Measurements from ENCODE around the gene DNAH8.

Gene DNAH8

DNA sequence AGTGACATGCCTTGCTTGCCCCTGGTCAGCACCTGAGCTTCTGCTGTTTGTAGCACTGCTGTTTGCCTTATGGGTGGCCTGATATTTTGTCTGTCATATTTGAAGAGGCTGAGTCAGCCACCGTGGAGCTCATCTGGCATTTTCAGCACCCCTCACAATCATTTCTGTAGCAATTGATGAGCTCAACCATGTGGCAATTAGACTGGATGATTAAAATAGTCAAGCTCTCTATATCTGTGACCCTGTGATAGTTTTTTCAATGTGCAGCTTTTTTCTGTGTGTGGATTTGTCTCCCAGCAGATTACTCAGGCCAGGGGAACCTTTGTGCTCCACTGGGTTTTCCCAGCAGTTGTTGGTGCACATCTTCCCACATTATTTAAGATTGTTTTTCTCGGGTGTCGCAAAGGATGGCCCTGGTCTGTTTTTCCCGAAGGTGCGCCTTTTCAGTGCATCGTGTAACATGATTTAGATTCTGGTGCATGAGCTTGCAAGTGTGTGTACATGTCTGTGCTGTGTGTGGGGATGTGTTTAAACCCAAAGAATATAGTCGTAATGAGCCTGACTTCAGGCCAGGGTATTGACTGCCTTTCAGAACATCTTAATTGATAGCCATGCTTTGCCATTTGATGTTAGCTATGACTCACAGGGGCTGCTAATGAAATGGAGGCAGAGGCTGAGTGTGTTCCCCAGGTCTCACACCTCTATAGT lies 301.9 kb downstream of the DNAH8 start:
- no peak for DNase-seq (ENCODE audit: low spot score)

- DNase-seq (ENCODE audit: low spot score), result no peak
Measured at GRCh38 chr6:39017547-39017880, 302.4 kb downstream of the DNAH8 start.

DNA sequence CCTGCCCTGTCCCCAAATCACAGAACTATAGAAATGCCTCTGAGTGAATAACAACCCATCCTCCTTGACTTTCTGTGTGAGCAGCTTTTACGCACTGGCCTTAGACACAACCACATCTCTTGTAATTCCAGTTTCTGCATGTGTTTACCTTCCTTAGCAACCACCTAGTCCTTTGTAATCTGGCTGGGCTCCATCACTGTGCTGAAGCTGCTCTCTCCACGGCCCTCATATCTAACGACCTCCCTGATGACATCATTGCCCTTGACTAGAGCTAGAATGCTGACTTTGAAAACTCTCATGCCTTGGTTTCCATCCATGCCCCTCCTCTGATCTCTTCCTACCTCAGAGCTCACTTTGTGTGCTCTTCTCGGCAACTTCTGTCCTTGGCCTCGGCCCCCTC lies 303.0 kb downstream of the DNAH8 start:
- DNase-seq (ENCODE audit: low spot score), result no peak

DNA sequence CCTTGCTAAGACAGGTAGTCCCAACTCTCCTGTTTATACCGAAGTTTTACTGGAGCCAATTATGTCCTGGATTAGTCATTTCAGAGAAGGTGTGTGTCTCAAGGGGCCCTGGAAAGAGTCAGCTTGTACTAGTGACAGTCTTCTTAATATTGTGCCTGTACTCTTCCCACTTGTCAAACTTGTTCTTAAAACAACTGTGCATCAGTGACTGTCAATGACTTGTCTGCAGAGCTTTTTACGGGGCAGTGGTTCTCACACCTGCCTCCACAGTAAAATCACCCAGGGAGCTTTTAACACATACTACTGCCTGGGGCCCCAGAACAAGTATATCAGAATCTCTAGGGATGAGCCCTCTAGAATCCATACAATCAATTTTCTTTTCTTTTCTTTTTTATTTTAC lies 305.0 kb downstream of the DNAH8 start:
- DNase-seq (ENCODE audit: low spot score), result no peak

GRCh38 chr6:39021041-39021440 lies 305.9 kb downstream of the DNAH8 start:
- DNase-seq (ENCODE audit: low spot score), result no peak

- no peak for DNase-seq (ENCODE audit: low spot score)
Measured at GRCh38 chr6:39021779-39022178, 306.7 kb downstream of the DNAH8 start.

DNA sequence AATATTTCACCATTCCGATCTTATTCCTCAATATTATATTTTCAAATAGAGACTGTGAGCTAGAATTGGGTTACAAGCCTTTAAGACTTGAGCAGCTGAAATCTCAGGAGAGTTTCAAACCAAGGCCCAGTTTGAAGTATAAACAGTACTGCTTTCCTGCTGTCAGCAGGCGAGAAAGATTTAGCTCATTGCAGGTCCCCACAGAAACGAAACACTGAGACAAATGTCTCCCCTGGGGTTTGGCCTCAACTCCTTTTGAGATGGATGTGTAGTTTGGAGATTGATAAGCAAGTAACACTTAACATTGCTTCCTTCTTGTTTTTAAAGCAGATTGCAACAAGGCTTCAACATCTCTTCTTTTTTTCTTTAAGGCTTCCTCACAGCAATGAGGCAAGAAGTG lies 311.1 kb downstream of the DNAH8 start:
- DNase-seq (ENCODE audit: low spot score), result no peak

GRCh38 chr6:39029156-39030011 lies 314.3 kb downstream of the DNAH8 start:
- peak; percentile 55 for DNase-seq (ENCODE audit: low spot score)

DNA sequence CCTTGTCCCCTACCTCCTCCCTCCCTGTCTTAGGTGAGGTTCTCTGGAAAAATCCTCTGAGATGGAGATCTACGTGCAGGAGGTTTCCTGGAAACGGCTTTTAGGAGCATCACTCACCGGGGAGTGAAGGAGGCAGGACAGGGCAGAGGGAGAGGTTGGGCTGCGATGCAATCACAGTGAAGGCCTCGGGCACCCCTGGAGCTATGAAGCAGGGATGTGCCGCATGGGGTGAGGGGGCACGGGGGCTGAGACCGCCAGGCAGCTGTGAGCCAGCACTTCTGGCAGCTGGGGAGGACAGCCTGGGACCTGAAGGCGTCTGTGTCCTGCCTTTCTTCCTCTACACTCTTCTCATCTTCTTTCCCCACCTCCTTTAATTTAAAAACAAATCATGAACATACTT lies 320.6 kb downstream of the DNAH8 start:
- DNase-seq (ENCODE audit: low spot score), result no peak

DNA sequence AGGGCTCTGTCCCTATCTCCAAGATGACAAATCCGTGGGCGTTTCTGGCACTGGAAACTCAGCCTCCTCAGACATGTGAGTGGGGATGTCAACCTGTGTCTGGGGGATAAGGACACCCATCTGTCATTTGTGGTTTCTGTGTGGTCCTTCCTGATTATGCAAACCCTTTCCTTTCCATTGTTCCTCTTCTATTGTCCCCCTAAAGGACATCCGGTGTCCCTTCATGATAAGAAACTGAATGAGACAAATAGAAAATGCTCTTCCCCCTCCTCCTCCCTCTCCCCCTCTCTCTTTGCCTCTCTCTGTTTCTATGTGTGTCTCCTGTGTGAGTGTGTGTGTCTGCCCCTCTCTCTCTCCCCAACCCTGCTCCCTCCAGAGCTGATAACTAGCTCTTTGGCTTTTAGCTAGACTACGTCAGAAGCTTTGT lies 322.0 kb downstream of the DNAH8 start:
- no peak for DNase-seq (ENCODE audit: low spot score)

DNA sequence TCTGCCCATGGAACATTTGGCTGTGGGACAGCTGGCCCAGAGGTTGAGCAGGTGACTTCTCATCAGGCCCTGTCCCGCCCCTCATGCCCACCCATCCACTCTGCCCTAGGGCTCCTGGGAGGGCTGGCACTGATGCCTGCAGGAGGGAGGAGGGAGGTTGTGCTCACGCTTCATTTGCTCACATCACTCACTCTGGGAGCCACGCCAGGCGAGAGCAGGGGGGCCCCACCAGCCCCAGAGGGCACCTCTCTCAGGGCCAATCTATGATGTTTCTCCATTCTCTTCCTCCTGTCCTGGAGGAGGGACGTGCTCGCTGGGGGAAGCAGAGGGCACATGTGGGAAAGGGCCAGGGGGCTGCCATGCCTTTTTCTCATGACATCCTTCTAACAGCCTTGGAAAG lies 322.6 kb downstream of the DNAH8 start:
- no peak for DNase-seq (ENCODE audit: low spot score)

- DNase-seq (ENCODE audit: low spot score), result no peak
Measured at GRCh38 chr6:39040080-39040673, 325.1 kb downstream of the DNAH8 start.

DNA sequence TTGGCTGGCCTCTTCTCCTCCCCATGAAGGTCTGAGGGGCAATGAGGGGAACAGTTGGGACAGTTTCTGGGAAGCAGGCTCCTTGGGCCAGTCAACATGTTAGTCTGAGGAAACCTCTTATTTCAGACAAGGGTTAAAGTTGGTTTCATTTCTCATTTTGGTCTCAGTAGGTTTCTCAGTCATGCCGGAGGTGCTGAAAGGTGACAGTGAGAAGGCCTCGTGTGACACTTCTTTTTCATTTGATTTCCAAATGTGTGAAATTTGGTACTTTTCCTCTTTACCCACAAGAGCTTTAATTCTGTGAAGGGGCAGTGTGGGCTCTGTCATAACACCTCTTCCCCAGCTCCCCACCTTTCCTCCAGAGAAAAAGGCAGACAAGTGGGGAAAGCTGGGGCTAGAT lies 326.0 kb downstream of the DNAH8 start:
- DNase-seq (ENCODE audit: low spot score), result no peak

GRCh38 chr6:39043776-39044175 lies 328.7 kb downstream of the DNAH8 start:
- DNase-seq (ENCODE audit: low spot score), result no peak

DNA sequence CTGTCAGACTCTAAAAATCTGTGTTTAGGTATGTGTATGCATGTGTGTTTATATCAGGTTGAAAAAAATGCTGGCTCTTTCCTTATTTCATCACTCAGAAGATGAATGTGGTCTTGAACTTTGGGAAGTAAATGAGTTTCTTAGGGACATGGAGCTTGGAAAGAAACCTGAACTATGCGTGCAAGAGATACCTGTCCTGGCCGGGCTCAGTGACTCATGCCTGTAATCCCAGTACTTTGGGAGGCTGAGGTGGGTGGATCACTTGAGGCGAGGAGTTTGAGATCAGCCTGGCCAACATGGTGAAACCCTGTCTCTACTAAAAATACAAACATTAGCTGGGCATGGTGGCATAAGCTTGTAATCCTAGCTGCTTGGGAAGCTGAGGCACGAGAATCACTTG lies 329.1 kb downstream of the DNAH8 start:
- no peak for DNase-seq (ENCODE audit: low spot score)

DNA sequence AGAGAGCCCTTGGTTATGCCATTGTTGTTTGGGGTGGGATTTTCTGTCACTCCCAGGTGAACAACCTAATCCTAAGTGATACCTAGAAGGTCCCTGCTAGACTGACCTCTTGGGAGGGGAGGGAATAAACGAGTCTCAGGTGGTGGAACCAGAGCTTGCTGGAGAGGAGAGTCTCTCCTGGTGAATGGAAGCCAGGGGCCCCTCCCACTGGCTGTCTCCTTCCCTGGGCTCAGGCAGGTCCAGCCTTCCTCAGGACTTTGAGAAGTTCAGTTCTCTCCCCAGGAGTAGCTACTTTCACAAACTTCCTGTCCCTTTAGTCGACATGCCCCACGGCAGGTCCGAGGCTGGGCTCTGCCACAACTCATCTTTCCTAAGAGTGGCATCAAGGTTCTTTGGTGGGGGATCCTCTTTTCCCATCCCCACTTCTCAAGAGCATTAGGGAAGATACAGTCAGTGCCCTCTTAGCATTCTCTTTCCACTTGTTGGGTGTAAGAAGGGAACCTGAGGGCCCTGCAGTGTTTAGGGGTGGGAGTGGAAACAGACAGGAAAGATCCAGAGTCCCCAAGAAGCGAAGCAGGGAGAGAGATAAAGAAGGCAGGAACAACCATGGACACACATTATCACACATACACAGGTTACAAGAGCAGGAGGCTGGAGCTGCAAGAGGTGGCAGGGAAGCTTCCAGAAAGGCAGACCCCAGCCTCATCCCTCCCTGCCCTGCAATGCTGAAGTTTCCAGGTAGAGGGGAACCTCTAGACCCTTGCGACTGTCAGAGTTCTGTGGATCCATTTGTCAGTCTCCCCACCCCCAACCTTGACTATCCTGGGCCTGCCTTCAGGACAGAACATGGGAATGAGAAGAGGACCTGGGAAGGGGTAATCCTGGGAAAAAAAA lies 332.6 kb downstream of the DNAH8 start:
- DNase-seq (ENCODE audit: low spot score), result no peak

DNA sequence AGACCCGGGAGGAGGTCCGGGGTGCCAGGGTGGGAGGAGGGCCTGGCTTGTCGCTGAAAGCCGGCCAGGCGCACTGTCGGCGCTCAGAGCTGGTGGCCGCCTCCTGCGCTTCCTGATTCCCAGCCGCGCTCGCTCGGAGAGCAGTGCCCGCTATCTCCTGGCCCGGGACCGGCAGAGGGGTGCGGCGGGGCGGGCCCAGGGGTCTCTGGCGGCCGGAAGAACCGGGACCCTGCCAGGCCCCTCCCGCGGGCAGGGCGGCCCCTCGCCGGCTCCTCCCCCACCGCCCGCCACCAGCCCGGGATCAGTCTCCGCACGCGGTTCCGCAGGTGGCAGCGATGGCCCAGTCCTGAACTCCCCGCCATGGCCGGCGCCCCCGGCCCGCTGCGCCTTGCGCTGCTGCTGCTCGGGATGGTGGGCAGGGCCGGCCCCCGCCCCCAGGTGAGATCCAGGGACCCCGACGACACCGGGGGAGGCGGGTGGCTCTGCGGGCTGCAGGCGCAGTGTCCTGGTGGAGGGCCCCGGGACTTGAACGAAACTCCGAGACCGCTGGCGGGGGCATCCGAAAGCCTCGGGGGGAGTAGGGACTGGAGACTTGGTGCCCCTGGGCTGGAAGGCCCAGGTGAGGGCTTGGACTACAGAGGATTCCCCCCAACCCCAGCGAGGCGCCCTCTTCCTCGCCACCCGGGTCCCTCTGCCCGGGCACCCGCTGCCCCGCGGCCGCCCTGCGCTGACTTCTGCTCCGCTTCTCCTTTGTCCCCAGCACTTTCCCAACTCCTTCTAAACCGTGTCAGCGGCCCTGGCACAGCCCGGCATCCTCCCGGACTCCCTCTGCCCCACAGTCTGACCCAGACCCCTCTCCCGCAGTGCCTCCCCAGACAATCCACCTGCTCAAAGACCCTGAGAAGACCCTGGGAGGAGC lies 333.6 kb downstream of the DNAH8 start, which contains the start of gene GLP1R:
TSS of gene GLP1R (plus strand) at position 301 of the 919 bp plus-strand sequence. CDS start at position 361, 60 bp downstream.
- no peak for DNase-seq (ENCODE audit: low spot score)

DNA sequence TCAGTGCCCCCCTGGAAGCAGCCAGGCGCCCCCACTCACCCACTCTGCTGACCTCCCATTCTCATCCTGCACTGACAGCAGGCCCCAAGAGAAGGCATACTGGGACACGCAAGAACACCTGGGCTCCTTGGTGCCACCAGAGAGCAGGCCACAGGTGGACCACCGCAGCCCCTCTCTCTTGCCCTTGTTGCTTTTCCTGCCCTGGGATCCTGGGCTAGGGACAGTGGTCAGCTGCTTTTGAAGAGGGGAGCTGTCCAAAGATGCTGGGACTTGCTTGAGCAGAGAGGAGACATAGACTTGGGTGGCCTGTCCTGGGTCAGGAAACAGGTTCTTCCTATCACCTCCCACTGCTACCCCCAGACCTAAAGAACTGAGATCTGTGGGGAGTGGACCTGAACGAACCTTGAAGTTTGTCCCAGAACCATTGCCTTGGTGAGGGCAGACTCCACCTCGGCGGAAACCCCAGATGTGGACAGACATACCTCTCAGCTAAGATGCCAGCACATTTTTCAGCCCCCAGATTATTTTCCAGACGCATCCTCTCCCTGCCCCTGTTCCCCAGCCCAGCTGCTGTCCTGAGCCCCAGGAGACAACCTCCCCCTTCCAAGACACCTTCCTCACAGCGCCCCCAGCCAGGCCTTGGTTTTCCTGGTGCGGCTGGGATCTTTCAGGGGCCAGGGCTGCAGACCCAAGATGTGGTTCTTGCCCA lies 334.6 kb downstream of the DNAH8 start:
- no peak for DNase-seq (ENCODE audit: low spot score)

DNA sequence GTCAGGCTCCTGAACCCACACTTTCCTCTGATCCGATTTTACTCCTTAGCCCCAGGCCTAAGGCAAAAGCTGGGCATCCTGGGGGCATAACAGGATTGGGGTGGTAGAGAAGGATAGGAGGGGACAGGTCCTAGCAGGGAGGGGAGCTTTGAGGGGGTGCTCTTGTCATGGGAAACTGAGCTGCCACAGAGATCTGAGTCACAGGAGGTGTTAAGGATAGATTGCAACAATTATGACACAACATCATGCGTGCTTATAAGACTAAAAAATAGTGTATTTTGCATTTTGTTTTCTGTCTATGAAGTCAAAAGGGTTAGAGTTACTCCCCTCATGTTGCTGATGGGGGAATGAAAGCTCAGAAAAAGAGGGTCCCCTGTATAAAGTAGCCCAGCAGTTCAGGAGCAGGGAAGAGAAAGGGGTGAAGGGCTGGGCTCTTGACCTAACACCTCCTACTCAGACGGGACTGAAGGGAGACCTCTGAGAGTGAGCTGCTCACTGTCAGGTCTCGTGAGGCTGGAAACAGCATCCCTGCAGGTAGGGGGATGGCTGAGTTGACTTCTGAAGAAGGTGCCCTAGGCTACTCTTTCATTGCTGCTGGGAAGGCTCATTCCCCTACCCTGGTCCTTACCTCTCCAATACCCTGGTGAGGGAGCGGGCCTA lies 335.5 kb downstream of the DNAH8 start:
- DNase-seq (ENCODE audit: low spot score), result no peak

Measured in activated CD4-positive, alpha-beta T cell treated with anti-CD3 and anti-CD28 coated beads, Interleukin-2, Interleukin-4, amounts not matched to agents 100 ng/mL and 50 ng/mL, durations not matched to agents 16 hours and 8 hours (primary cell).